Natural killer cell (primary cell): ENCODE measurements around the gene CCNQ. TPM values are rescaled to one million over a fixed set of nuclear protein-coding genes. Genes with fewer than 3 reads are reported as not detected.

Experiments
- ATAC-seq, 3 donors: fragments of 150-1000 bp in 2 of 3; fragments of 200-7000 bp in 1 of 3; cut with Tn5 transposase; 1 replicate in 1 of 3; 2 replicates in 2 of 3; pipeline ENCODE4 v1.10.0; 2021; ENCODE audit warnings: mild to moderate bottlenecking in 2 of 3, moderate library complexity in 2 of 3
- DNase-seq, 2 donors: peaks; one replicate each; pipeline versions ENCODE4 v3.0.0 to v3.0.0-alpha.2; 2013 to 2021; ENCODE audit warnings: mixed read lengths in 1 of 2
- H3K27ac ChIP-seq: one replicate; pipeline ENCODE4 v1.5.1; 2013; ENCODE audit warnings: mild to moderate bottlenecking, low read length
- H3K27me3 ChIP-seq: one replicate; pipeline ENCODE4 v1.6.1; 2013; ENCODE audit warnings: low read length; ENCODE audit not compliant: control insufficient read depth, insufficient read depth
- H3K36me3 ChIP-seq: one replicate; pipeline ENCODE4 v1.6.1; 2013; ENCODE audit warnings: low read length; ENCODE audit not compliant: control insufficient read depth, insufficient read depth
- H3K4me1 ChIP-seq: one replicate; pipeline ENCODE4 v1.6.1; 2013; ENCODE audit warnings: low read length; ENCODE audit not compliant: control insufficient read depth, insufficient read depth
- H3K4me3 ChIP-seq: one replicate; pipeline ENCODE4 v1.5.1; 2013; ENCODE audit warnings: low read length
- H3K9me3 ChIP-seq: one replicate; pipeline ENCODE4 v1.6.1; 2013; ENCODE audit warnings: low read length; ENCODE audit not compliant: control insufficient read depth, insufficient read depth
- H3K27ac Mint-ChIP-seq, 2 donors: one replicate each; pipeline ENCODE4 v1.8.0; 2022; ENCODE audit warnings: mild to moderate bottlenecking in 2 of 2, mixed read lengths in 2 of 2, moderate library complexity in 1 of 2
- H3K27me3 Mint-ChIP-seq, 2 donors: one replicate each; pipeline ENCODE4 v1.8.0; 2022; ENCODE audit warnings: low read depth in 2 of 2, mixed read lengths in 2 of 2
- H3K36me3 Mint-ChIP-seq: one replicate; pipeline ENCODE4 v1.8.0; 2022; ENCODE audit warnings: mixed read lengths
- H3K4me1 Mint-ChIP-seq, 2 donors: one replicate each; pipeline ENCODE4 v1.8.0; 2022; ENCODE audit warnings: mixed read lengths in 2 of 2
- H3K4me3 Mint-ChIP-seq: one replicate; pipeline ENCODE4 v1.8.0; 2022; ENCODE audit warnings: mild to moderate bottlenecking, moderate library complexity, mixed read lengths
- H3K9me3 Mint-ChIP-seq, 2 donors: one replicate each; pipeline ENCODE4 v1.8.0; 2022; ENCODE audit warnings: mixed read lengths in 2 of 2
- whole genome bisulfite sequencing: methylation state at CpG from one replicate; pipeline ENCODE4 v1.1.7; 2013; ENCODE audit warnings: missing lambda C conversion rate; ENCODE audit not compliant: insufficient coverage; 5-methylcytosine and 5-hydroxymethylcytosine counted together
- intact Hi-C: fragments of 100-400 bp; cut with micrococcal nuclease; formaldehyde crosslinking; loops from one replicate; pipeline ENCODE4 v1.14.2; 2022
- total RNA-seq, 4 donors: library from RNA; stranded (reverse); fragments of 120-200 nt in 1 of 4; gene quantifications; one replicate each; pipeline versions ENCODE4 v1.2.3 to v1.2.4, GENCODE V29; 2013 to 2022
- TF ChIP-seq, protein P1 (sequence below): fragments of 200-600 bp; IDR thresholded peaks from one replicate; pipeline ENCODE4 v1.8.0; 2022; ENCODE audit warnings: antibody characterized with exemption

CCNQ gene
- total RNA-seq, 3 donors from 2014 or later (not counting 1 experiment from before 2014, with no cell fraction given) = 9.0 to 17.2 (median 12.5) TPM

DNA sequence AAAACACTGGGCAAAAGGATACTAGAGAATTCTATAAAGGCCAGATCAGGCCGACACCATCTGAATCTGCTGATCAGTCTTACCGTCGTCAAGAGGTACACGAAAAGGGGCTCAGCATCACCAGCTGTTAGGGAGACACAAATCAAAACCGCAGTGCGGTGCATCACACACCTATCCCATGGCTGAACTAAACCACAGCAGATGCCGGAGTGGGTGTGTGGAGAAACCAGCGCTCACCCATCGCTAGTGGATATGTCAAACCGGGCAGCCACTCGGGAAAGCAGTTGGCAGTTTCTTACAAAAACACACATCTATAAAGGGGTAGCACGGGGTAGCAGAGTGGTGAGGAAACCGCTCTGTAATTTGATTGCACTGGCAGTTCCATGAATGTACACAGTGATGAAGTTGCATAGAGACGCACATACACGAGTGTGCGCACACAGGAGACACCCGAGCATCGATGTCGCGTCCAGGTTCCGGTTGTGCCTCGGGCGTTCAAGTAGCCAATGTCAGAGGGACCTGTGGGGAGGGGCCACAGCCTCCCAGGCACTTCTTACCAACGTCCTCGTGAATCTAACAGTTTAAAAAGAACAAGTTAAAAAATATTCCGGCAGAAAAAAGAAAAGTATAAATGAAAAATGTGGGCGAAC, 23.1 kb upstream of the CCNQ start:
- intact Hi-C loops = no loop called here
- TF ChIP-seq, protein P1, sequence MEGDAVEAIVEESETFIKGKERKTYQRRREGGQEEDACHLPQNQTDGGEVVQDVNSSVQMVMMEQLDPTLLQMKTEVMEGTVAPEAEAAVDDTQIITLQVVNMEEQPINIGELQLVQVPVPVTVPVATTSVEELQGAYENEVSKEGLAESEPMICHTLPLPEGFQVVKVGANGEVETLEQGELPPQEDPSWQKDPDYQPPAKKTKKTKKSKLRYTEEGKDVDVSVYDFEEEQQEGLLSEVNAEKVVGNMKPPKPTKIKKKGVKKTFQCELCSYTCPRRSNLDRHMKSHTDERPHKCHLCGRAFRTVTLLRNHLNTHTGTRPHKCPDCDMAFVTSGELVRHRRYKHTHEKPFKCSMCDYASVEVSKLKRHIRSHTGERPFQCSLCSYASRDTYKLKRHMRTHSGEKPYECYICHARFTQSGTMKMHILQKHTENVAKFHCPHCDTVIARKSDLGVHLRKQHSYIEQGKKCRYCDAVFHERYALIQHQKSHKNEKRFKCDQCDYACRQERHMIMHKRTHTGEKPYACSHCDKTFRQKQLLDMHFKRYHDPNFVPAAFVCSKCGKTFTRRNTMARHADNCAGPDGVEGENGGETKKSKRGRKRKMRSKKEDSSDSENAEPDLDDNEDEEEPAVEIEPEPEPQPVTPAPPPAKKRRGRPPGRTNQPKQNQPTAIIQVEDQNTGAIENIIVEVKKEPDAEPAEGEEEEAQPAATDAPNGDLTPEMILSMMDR = no peak
- Histone ChIP-seq H3K27ac (no peak overlapping the region), H3K4me3 (no peak overlapping the region), H3K27me3 (no peaks in the 10 kb centered on the region), H3K4me1 (no peaks in the 10 kb centered on the region), H3K9me3 (no peaks in the 10 kb centered on the region), H3K36me3 (no peaks in the 10 kb centered on the region)
- DNase-seq (no peak), ATAC-seq (no peak)
- Mint-ChIP-seq H3K27ac (no peak overlapping the region), H3K4me1 (no peaks in the 10 kb centered on the region), H3K4me3 (no peak overlapping the region), H3K36me3 (no peaks in the 10 kb centered on the region), H3K27me3 (peaks cover 6 to 26% of the 10 kb centered on the region in 2 donors), H3K9me3 (no peaks in the 10 kb centered on the region)
- 91% methylated on average over 22 of the region's 27 CpGs for WGBS

DNA sequence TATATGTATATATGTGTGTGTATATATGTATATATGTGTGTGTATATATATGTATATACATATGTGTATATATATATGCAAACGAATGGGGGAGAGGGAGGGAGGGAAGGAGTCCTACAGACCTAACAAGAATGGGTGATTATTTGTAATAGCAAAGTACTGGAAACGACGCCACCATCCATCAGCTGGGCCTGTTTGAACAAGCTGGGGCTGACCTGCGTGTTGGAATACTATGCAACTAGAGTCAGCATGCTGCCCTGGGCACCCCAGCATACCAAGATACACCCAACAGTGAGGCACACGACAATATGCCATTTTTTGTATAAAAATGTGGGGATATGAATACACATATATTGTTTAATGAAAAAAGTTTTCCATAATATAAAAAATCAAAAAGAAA, 21.6 kb upstream of the CCNQ start:
- Histone ChIP-seq H3K4me3 (no peak overlapping the region), H3K4me1 (no peaks in the 10 kb centered on the region), H3K36me3 (no peaks in the 10 kb centered on the region), H3K9me3 (no peaks in the 10 kb centered on the region), H3K27ac (no peak overlapping the region), H3K27me3 (no peaks in the 10 kb centered on the region)
- no peak for ATAC-seq
- intact Hi-C loops = no loop called here
- peaks cover 6 to 33% of the 10 kb centered on the region in 2 donors for H3K27me3 Mint-ChIP-seq
- H3K4me1 Mint-ChIP-seq = no peaks in the 10 kb centered on the region
- H3K27ac Mint-ChIP-seq = no peak overlapping the region
- 93% methylated on average over 3 of the region's 5 CpGs for WGBS
- no peaks in the 10 kb centered on the region for H3K36me3 Mint-ChIP-seq
- no peaks in the 10 kb centered on the region for H3K9me3 Mint-ChIP-seq
- no peak overlapping the region for H3K4me3 Mint-ChIP-seq
- no peak for DNase-seq
- TF ChIP-seq, protein P1 = no peak

DNA sequence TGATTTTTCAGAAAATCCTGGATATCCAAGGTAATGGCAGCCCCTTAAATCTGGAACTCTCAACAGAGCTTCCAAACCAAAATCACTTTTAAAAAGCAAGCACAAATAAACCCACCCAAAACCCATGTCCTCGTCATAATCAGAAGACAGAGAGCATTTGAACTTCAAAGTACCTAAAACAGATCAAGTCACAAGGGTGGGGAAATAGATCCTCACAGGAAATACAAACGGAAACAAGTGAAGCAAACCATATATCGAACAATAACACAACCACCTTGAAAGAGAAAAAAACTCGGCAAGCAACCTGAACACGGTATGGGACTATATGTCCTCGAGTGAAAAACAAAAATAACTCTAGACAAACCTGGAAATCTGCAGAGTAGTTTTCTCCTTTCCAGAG, 15.9 kb upstream of the CCNQ start:
- TF ChIP-seq, protein P1 = no peak
- H3K27me3 Mint-ChIP-seq = peaks cover 19 to 36% of the 10 kb centered on the region in 2 donors
- Histone ChIP-seq H3K4me1 (peaks cover 6% of the 10 kb centered on the region), H3K4me3 (no peak overlapping the region), H3K27ac (no peak overlapping the region), H3K27me3 (no peaks in the 10 kb centered on the region), H3K9me3 (no peaks in the 10 kb centered on the region), H3K36me3 (no peaks in the 10 kb centered on the region)
- intact Hi-C loops = loop anchor here (5.0 kb wide), 1 partner anchor 47 kb away; no protein-coding TSS in a partner anchor
- WGBS = 59% methylated on average over 3 of the region's 6 CpGs
- no peaks in the 10 kb centered on the region for H3K36me3 Mint-ChIP-seq
- no peaks in the 10 kb centered on the region for H3K4me1 Mint-ChIP-seq
- DNase-seq (peak in 1 of 2 donors; percentile 26), ATAC-seq (no peak)
- no peak overlapping the region for H3K4me3 Mint-ChIP-seq
- no peaks in the 10 kb centered on the region for H3K9me3 Mint-ChIP-seq
- H3K27ac Mint-ChIP-seq = no peak overlapping the region

DNA sequence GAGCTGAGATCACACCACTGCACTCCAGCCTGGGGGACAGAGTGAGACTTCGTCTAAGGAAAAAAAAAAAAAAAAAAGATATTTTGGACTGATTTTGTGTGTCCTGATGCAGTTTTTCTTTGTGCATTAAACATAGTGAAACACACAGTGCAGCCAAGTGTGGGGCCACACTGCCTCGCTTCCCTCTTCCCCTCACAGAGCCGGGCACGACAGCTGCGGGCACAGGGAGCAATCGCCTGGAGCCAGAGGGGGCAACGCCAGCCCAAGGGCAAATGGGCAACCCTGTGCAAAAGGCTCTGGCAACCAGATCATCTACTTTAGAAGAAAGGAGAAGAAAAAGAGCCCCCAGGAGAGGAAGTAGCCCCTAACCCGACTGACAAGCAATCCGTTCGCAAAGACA, 13.5 kb upstream of the CCNQ start:
- no peaks in the 10 kb centered on the region for H3K27me3 ChIP-seq
- H3K4me1 Mint-ChIP-seq = peaks cover 0 to 4% of the 10 kb centered on the region in 2 donors

More for the DNA sequence above, 13.5 kb upstream of the CCNQ start:
- WGBS = 92% methylated on average over 9 of the region's 10 CpGs
- no peaks in the 10 kb centered on the region for H3K9me3 Mint-ChIP-seq
- H3K36me3 Mint-ChIP-seq = no peaks in the 10 kb centered on the region
- H3K27me3 Mint-ChIP-seq = peaks cover 13 to 27% of the 10 kb centered on the region in 2 donors
- TF ChIP-seq, protein P1 = no peak
- intact Hi-C loops = loop anchor here (5.0 kb wide), 1 partner anchor 50 kb away; no protein-coding TSS in a partner anchor
- H3K4me3 Mint-ChIP-seq = no peak overlapping the region
- Histone ChIP-seq H3K36me3 (no peaks in the 10 kb centered on the region), H3K4me3 (no peak overlapping the region), H3K9me3 (no peaks in the 10 kb centered on the region), H3K4me1 (peaks cover 11% of the 10 kb centered on the region), H3K27ac (no peak overlapping the region)
- H3K27ac Mint-ChIP-seq = no peak overlapping the region
- DNase-seq = no peak
- no peak for ATAC-seq
